Tibial nerve (tissue), 3 donors: Measurements from ENCODE around the gene MAP3K14.

Experiments
- POLR2A ChIP-seq, 2 donors: fragments of 450-650 bp; IDR thresholded peaks; one replicate each; pipeline ENCODE4 v1.6.1; 2017; ENCODE audit warnings: antibody characterized with exemption in 2 of 2, mild to moderate bottlenecking in 2 of 2, moderate library complexity in 2 of 2
- TF ChIP-seq, protein P1 (sequence below), 5 experiments: fragments of 200-600 bp in 3 of 5; fragments of 450-650 bp in 2 of 5; sonication (generic) in 3 of 5; IDR thresholded peaks; one replicate each; pipeline ENCODE4 v1.5.1; 2016 to 2019; ENCODE audit warnings: antibody characterized with exemption in 5 of 5, mild to moderate bottlenecking in 3 of 5, moderate library complexity in 2 of 5

DNA sequence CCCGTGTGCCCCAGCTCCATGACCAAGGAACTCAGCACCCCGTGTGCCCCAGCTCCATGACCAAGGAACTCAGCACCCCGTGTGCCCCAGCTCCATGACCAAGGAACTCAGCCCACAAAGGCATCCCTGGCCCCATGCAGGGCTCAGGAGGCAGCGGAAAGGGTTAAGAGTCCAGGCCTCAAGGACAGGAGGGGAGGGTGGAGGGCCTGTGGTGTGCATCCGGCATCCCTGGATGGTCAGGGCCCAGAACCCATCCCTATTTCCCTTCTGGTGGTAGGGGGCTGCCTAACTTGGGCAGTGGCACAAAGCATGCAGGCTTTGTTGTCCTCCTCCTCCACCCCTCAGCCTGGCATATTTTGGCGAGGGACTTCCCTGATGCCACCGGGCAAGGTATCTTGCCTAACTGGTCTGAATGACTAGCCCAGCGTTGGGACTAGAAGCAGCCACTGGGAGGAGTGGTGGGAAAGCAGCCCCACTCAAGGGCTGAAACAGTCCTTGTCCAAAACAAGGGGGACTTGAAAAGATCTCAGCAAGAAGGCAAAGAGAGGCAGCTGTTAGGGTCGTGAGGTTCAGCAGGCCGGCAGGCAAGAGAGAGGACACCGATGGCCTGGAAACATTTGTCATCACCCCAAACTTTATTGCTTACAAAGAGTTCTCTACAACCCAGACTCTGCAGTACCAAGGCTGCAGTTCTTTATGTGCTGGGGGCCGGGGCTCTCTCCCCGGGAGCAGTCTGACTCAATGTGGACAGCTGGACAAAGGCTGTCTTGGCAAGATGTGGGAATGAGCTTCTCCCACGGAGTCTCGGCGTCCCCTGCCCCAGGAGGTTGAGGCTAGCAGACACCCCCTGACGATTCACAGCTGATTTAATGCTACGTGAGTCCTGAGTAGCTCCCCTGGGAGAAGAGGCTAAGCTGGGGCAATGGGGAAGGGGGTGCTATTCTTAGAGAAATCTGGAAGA is 54.0 kb downstream of the MAP3K14 start:
- TF ChIP-seq, protein P1, sequence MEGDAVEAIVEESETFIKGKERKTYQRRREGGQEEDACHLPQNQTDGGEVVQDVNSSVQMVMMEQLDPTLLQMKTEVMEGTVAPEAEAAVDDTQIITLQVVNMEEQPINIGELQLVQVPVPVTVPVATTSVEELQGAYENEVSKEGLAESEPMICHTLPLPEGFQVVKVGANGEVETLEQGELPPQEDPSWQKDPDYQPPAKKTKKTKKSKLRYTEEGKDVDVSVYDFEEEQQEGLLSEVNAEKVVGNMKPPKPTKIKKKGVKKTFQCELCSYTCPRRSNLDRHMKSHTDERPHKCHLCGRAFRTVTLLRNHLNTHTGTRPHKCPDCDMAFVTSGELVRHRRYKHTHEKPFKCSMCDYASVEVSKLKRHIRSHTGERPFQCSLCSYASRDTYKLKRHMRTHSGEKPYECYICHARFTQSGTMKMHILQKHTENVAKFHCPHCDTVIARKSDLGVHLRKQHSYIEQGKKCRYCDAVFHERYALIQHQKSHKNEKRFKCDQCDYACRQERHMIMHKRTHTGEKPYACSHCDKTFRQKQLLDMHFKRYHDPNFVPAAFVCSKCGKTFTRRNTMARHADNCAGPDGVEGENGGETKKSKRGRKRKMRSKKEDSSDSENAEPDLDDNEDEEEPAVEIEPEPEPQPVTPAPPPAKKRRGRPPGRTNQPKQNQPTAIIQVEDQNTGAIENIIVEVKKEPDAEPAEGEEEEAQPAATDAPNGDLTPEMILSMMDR (IDR thresholded peaks at IDR 0.05), result no peak
- no peak for TF ChIP-seq POLR2A (IDR thresholded peaks at IDR 0.05)
